Bronchial epithelial cell (primary cell): ENCODE data around the gene DZANK1. TPM values are rescaled to one million over a fixed set of nuclear protein-coding genes. Genes with fewer than 3 reads are reported as not detected.
"Not testable (repeated sequence)": the region's sequence is repeated elsewhere in the genome, so short reads cannot be mapped to it uniquely, and the experiment has no call there.

Experiments
- DNase-seq: peaks from one replicate; pipeline ENCODE4 v3.0.0-alpha.2; 2010; ENCODE audit warnings: low read depth
- FAIRE-seq: peaks from 2 replicates; lab custom pipeline; 2011; peaks lifted over from hg19 to GRCh38; lab: Jason Lieb, UNC
- H3K27me3 ChIP-seq: 2 replicates; pipeline ENCODE4 v1.5.1; 2011; ENCODE audit warnings: low read length; ENCODE audit not compliant: control insufficient read depth, insufficient read depth
- H3K36me3 ChIP-seq: 2 replicates; pipeline ENCODE4 v1.5.1; 2011; ENCODE audit warnings: low read length; ENCODE audit not compliant: control insufficient read depth, insufficient read depth
- H3K4me3 ChIP-seq: 2 replicates; pipeline ENCODE4 v1.5.1; 2011; ENCODE audit warnings: mild to moderate bottlenecking, low read depth, low read length, control low read depth
- total RNA-seq: library from RNA; depleted of rRNA; stranded (reverse); fragments of >200 nt; gene quantifications from 2 replicates; pipeline ENCODE4 v1.2.1, GENCODE V29; 2014
- TF ChIP-seq, protein P1 (sequence below): IDR thresholded peaks from 2 replicates; pipeline ENCODE4 v1.5.1; 2011; ENCODE audit warnings: mild to moderate bottlenecking, moderate library complexity, low read length, control low read depth, inconsistent platforms; ENCODE audit not compliant: insufficient read depth, severe bottlenecking

DZANK1 gene
- total RNA-seq, 1 donor from 2014 or later = 0.26 TPM

DNA sequence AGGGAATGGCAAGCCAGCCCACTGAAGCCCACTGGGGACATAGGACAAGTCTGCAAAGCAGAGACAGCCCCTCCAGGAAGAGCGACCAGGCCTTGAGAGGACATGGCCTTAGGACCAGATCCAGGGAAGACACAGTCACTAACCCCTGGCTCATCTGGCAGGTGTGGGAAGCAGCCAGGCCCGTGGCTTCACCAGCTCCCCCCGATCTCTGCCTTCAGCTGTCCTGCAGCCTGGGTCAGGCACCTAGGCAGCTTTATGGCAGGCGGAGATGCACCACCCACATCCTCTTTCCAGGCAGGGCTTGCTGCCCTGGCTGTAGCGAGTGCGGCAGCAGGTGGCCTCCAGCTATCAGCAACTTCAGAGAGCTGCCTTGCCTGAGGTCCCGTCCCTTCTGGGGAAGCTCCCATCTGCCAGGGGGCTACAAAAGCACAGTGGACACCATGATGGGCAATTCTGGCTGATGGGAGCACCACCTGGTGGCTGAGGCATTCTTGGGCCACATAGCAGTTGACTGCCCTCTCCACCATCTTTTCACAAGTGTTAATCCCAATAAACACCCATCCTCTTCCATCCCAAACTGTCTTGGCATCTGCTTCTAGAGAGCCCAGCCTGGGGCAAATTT, 85.8 kb downstream of the DZANK1 start:
- H3K4me3 ChIP-seq = no peak overlapping the region
- no peak for FAIRE-seq
- no peak for DNase-seq
- no peaks in the 10 kb centered on the region for H3K27me3 ChIP-seq
- no peaks in the 10 kb centered on the region for H3K36me3 ChIP-seq
- TF ChIP-seq, protein P1, sequence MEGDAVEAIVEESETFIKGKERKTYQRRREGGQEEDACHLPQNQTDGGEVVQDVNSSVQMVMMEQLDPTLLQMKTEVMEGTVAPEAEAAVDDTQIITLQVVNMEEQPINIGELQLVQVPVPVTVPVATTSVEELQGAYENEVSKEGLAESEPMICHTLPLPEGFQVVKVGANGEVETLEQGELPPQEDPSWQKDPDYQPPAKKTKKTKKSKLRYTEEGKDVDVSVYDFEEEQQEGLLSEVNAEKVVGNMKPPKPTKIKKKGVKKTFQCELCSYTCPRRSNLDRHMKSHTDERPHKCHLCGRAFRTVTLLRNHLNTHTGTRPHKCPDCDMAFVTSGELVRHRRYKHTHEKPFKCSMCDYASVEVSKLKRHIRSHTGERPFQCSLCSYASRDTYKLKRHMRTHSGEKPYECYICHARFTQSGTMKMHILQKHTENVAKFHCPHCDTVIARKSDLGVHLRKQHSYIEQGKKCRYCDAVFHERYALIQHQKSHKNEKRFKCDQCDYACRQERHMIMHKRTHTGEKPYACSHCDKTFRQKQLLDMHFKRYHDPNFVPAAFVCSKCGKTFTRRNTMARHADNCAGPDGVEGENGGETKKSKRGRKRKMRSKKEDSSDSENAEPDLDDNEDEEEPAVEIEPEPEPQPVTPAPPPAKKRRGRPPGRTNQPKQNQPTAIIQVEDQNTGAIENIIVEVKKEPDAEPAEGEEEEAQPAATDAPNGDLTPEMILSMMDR = peak; percentile 33

DNA sequence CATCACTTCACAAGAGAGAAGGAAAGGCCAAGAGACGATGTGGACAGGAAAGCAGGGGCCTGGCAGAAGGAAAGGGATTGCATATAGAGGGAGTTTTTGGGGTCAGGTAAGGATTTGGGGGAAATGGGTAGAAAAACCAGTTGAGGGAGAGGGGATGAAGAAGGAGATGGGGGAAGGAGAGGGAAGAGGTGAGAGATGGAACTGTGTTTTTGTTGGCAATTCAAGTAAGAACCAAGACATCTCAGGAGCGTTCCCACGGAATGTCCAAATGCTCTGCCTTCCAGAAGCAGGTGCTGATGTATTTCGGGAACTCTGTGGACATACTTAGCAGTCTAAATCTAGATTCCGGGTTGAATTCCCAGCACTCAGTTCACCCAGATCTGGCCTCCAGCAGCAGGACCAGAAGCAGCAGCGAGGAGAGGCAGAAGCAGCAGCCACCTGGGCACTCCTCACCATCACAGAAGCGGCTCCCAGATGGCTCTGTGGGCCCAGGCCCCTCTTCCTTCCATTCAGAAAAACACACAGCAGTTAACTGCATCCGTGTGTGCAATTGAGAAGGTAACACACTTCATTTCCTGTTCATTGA, 88.8 kb downstream of the DZANK1 start:
- Histone ChIP-seq H3K36me3 (no peaks in the 10 kb centered on the region), H3K4me3 (no peak overlapping the region), H3K27me3 (no peaks in the 10 kb centered on the region)
- TF ChIP-seq, protein P1 = no peak
- no peak for FAIRE-seq
- DNase-seq = no peak

GRCh38 chr20:18375551-18375950, 91.3 kb downstream of the DZANK1 start:
- FAIRE-seq = not testable (repeated sequence)

GRCh38 chr20:18372296-18372695, 94.5 kb downstream of the DZANK1 start:
- TF ChIP-seq, protein P1 = no peak
- H3K27me3 ChIP-seq = no peaks in the 10 kb centered on the region
- H3K4me3 ChIP-seq = no peak overlapping the region
- no peaks in the 10 kb centered on the region for H3K36me3 ChIP-seq
- DNase-seq (no peak), FAIRE-seq (no peak)

More at GRCh38 chr20:18375551-18375950, 91.3 kb downstream of the DZANK1 start:
- not testable (repeated sequence) for H3K27me3 ChIP-seq, DNase-seq, H3K4me3 ChIP-seq, H3K36me3 ChIP-seq

- TF ChIP-seq, protein P1 = no peak
- Histone ChIP-seq H3K4me3 (no peak overlapping the region), H3K36me3 (no peaks in the 10 kb centered on the region), H3K27me3 (no peaks in the 10 kb centered on the region)
- FAIRE-seq (no peak), DNase-seq (no peak)
Observed at GRCh38 chr20:18364768-18365167, 102.1 kb downstream of the DZANK1 start.

- no peak overlapping the region for H3K4me3 ChIP-seq
- FAIRE-seq (peak; percentile 83), DNase-seq (no peak)
- no peaks in the 10 kb centered on the region for H3K36me3 ChIP-seq
- TF ChIP-seq, protein P1 = no peak
- no peaks in the 10 kb centered on the region for H3K27me3 ChIP-seq
Observed at GRCh38 chr20:18363708-18364107, 103.1 kb downstream of the DZANK1 start.
